Inflammatory macrophage treated with lipopolysaccharide for 4 hours (primary cell): ENCODE measurements around the gene LIG1.
A peak's percentile ranks its signal among the peaks of the same experiment; 100 is the strongest.

Experiments used
- DNase-seq: peaks from one replicate; pipeline ENCODE4 v3.0.0-alpha.2; 2020

The LIG1 gene

GRCh38 chr19:48169939-48170803 is at the start of gene LIG1, which contains the start of gene ZSWIM9:
Gene LIG1, minus strand, starts transcription at chr19:48170344. Its CDS starts 4,778 bp downstream, at chr19:48165566.
Gene ZSWIM9, plus strand, starts transcription at chr19:48170680. Its CDS starts 1,123 bp downstream, at chr19:48171803.
- DNase-seq, result peak; percentile 95

- DNase-seq, result no peak
Measured at GRCh38 chr19:48218997-48219396, 48.9 kb upstream of the LIG1 start.

- DNase-seq, result no peak
Measured at GRCh38 chr19:48216933-48217332, 46.8 kb upstream of the LIG1 start.

GRCh38 chr19:48213959-48214358 is 43.8 kb upstream of the LIG1 start:
- DNase-seq, result no peak

- no peak for DNase-seq
Measured at GRCh38 chr19:48210005-48210404, 39.9 kb upstream of the LIG1 start.

- DNase-seq, result peak; percentile 70
Measured at GRCh38 chr19:48206397-48207093, 36.4 kb upstream of the LIG1 start.

- peak; percentile 91 for DNase-seq
Measured at GRCh38 chr19:48203794-48204628, 33.9 kb upstream of the LIG1 start.

GRCh38 chr19:48203222-48203793 is 33.2 kb upstream of the LIG1 start:
- no peak for DNase-seq

GRCh38 chr19:48196933-48197665 is 27.0 kb upstream of the LIG1 start:
- no peak for DNase-seq

- DNase-seq, result no peak
Measured at GRCh38 chr19:48196321-48196763, 26.2 kb upstream of the LIG1 start.

GRCh38 chr19:48194844-48195830 is 25.0 kb upstream of the LIG1 start:
- no peak for DNase-seq

- peak; percentile 15 for DNase-seq
Measured at GRCh38 chr19:48194041-48194843, 24.1 kb upstream of the LIG1 start.

- no peak for DNase-seq
Measured at GRCh38 chr19:48192750-48193149, 22.6 kb upstream of the LIG1 start.

- no peak for DNase-seq
Measured at GRCh38 chr19:48190885-48191284, 20.7 kb upstream of the LIG1 start.

GRCh38 chr19:48190288-48190884 is 20.2 kb upstream of the LIG1 start:
- no peak for DNase-seq

GRCh38 chr19:48186541-48186991 is 16.4 kb upstream of the LIG1 start:
- no peak for DNase-seq

- no peak for DNase-seq
Measured at GRCh38 chr19:48186015-48186414, 15.9 kb upstream of the LIG1 start.

- no peak for DNase-seq
Measured at GRCh38 chr19:48183356-48183755, 13.2 kb upstream of the LIG1 start.

GRCh38 chr19:48182434-48182833 is 12.3 kb upstream of the LIG1 start:
- DNase-seq, result no peak
